Coronary artery (tissue), 2 donors: Measurements from ENCODE around the gene C12orf42.

Experiments
- DNase-seq: peaks from one replicate; pipeline ENCODE4 v3.0.0-alpha.2; 2017; ENCODE audit warnings: low spot score
- H3K27ac ChIP-seq, 2 donors: fragments of 200-600 bp; sonication (generic); one replicate each; pipeline ENCODE4 v1.5.1; 2016 to 2019
- H3K4me3 ChIP-seq: fragments of 200-600 bp; sonication (generic); 2 replicates; pipeline ENCODE4 v1.5.1; 2016; ENCODE audit warnings: mild to moderate bottlenecking, moderate library complexity
- CTCF ChIP-seq: fragments of 200-600 bp; sonication (generic); IDR thresholded peaks from one replicate; pipeline ENCODE4 v1.5.1; 2019; ENCODE audit warnings: antibody characterized with exemption

C12orf42 gene

GRCh38 chr12:103470664-103471063 is 25.1 kb downstream of the C12orf42 start:
- TF ChIP-seq CTCF = no peak
- no peak overlapping the region for H3K27ac ChIP-seq
- H3K4me3 ChIP-seq = no peak overlapping the region
- DNase-seq = no peak

- no peak overlapping the region for H3K4me3 ChIP-seq
- H3K27ac ChIP-seq = no peak overlapping the region
- TF ChIP-seq CTCF = no peak
- no peak for DNase-seq
These were observed 26.0 kb downstream of the C12orf42 start for GRCh38 chr12:103469719-103470118.

- H3K4me3 ChIP-seq = no peak overlapping the region
- DNase-seq = no peak
- no peak for TF ChIP-seq CTCF
- no peak overlapping the region for H3K27ac ChIP-seq
These were observed 26.9 kb downstream of the C12orf42 start for GRCh38 chr12:103468837-103469236.

GRCh38 chr12:103462675-103463074 is 33.1 kb downstream of the C12orf42 start:
- no peak for TF ChIP-seq CTCF
- Histone ChIP-seq H3K4me3 (no peak overlapping the region), H3K27ac (no peak overlapping the region)
- DNase-seq = no peak

GRCh38 chr12:103457471-103457870 is 38.3 kb downstream of the C12orf42 start:
- TF ChIP-seq CTCF = no peak
- DNase-seq = no peak
- no peak overlapping the region for H3K4me3 ChIP-seq
- no peak overlapping the region for H3K27ac ChIP-seq

- TF ChIP-seq CTCF = no peak
- no peak for DNase-seq
- H3K27ac ChIP-seq = no peak overlapping the region
- H3K4me3 ChIP-seq = no peak overlapping the region
These were observed 39.8 kb downstream of the C12orf42 start for GRCh38 chr12:103456006-103456405.

GRCh38 chr12:103455020-103455763 is 40.6 kb downstream of the C12orf42 start:
- no peak overlapping the region for H3K4me3 ChIP-seq
- DNase-seq = no peak
- H3K27ac ChIP-seq = no peak overlapping the region
- TF ChIP-seq CTCF = no peak
